Measurements from ENCODE around the gene NCKAP5L.
"Not testable (repeated sequence)": the region's sequence is repeated elsewhere in the genome, so short reads cannot be mapped to it uniquely, and the experiment has no call there.

NCKAP5L gene

GRCh38 chr12:49798248-49798647, 30.0 kb downstream of the NCKAP5L start:
- no peak for DNase-seq

- no peak for DNase-seq
Measured at GRCh38 chr12:49797449-49797776, 30.8 kb downstream of the NCKAP5L start.

GRCh38 chr12:49796606-49797448, 31.4 kb downstream of the NCKAP5L start:
- no peak for DNase-seq

- no peak for DNase-seq
Measured at GRCh38 chr12:49796155-49796554, 32.1 kb downstream of the NCKAP5L start.

- no peak for DNase-seq
Measured at GRCh38 chr12:49795654-49796105, 32.5 kb downstream of the NCKAP5L start.

GRCh38 chr12:49794811-49795653, 33.2 kb downstream of the NCKAP5L start:
- DNase-seq, result no peak

GRCh38 chr12:49794021-49794420, 34.2 kb downstream of the NCKAP5L start:
- no peak for DNase-seq

- no peak for DNase-seq
Measured at GRCh38 chr12:49793620-49794019, 34.6 kb downstream of the NCKAP5L start.

GRCh38 chr12:49792976-49793580, 35.1 kb downstream of the NCKAP5L start:
- DNase-seq, result no peak

GRCh38 chr12:49792181-49792970, 35.8 kb downstream of the NCKAP5L start:
- DNase-seq, result no peak

GRCh38 chr12:49791700-49792099, 36.5 kb downstream of the NCKAP5L start:
- DNase-seq, result no peak

GRCh38 chr12:49790741-49791555, 37.3 kb downstream of the NCKAP5L start:
- DNase-seq, result no peak

GRCh38 chr12:49789992-49790391, 38.2 kb downstream of the NCKAP5L start:
- DNase-seq, result no peak

- DNase-seq, result no peak
Measured at GRCh38 chr12:49787672-49788071, 40.5 kb downstream of the NCKAP5L start.

GRCh38 chr12:49784756-49785409, 43.3 kb downstream of the NCKAP5L start:
- no peak for DNase-seq

- DNase-seq, result no peak
Measured at GRCh38 chr12:49783917-49784676, 44.1 kb downstream of the NCKAP5L start.

GRCh38 chr12:49780914-49781313, 47.3 kb downstream of the NCKAP5L start:
- DNase-seq, result not testable (repeated sequence)

GRCh38 chr12:49779581-49779980, 48.6 kb downstream of the NCKAP5L start:
- no peak for DNase-seq

- DNase-seq, result peak; percentile 86 to 87
Measured at GRCh38 chr12:49777800-49778748, 50.1 kb downstream of the NCKAP5L start.
